Ishikawa (cell line): ENCODE results near the gene RIN3.

Experiments used
- CREB1 ChIP-seq: IDR thresholded peaks from 2 replicates; pipeline ENCODE4 v1.6.1; 2012; ENCODE audit warnings: low read depth
- EGR1 ChIP-seq: IDR thresholded peaks from 2 replicates; pipeline ENCODE4 v1.6.1; 2012
- EP300 ChIP-seq: IDR thresholded peaks from 2 replicates; pipeline ENCODE4 v1.6.1; 2012; ENCODE audit warnings: borderline replicate concordance
- NFIC ChIP-seq: IDR thresholded peaks from 2 replicates; pipeline ENCODE4 v1.6.1; 2012
- RAD21 ChIP-seq: IDR thresholded peaks from 2 replicates; pipeline ENCODE4 v1.6.1; 2012; ENCODE audit warnings: low read depth
- TAF1 ChIP-seq: IDR thresholded peaks from 2 replicates; pipeline ENCODE4 v1.6.1; 2012; ENCODE audit warnings: low read depth, mild to moderate bottlenecking
- YY1 ChIP-seq: IDR thresholded peaks from 2 replicates; pipeline ENCODE4 v1.6.1; 2012; ENCODE audit warnings: low read depth
- ZBTB7A ChIP-seq: IDR thresholded peaks from 2 replicates; pipeline ENCODE4 v1.6.1; 2012; ENCODE audit warnings: low read depth
- TF ChIP-seq, protein P1 (sequence below): IDR thresholded peaks from 2 replicates; pipeline ENCODE4 v1.6.1; 2012
- TF ChIP-seq, protein P2 (sequence below): IDR thresholded peaks from 2 replicates; pipeline ENCODE4 v1.6.1; 2012

DNA sequence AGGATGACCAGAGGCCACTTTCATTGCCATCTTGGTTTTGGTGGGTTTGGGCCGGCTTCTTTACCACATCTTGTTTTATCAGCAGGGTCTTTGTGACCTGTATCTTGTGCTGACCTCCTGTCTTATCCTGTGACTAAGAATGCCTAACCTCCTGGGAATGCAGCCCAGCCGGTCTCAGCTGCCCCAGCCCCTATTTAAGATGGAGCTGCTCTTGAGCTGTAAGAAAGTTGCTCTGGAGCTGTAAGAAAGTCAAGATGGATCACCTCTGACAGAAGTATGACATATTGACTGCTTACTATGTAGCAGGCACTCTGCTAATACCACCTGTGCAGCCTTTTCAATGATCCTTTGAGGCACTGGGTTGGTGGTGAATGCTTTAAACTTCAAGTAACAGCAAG is 52.1 kb downstream of the RIN3 start:
- no peak for TF ChIP-seq EP300
- no peak for TF ChIP-seq CREB1
- TF ChIP-seq, protein P1, sequence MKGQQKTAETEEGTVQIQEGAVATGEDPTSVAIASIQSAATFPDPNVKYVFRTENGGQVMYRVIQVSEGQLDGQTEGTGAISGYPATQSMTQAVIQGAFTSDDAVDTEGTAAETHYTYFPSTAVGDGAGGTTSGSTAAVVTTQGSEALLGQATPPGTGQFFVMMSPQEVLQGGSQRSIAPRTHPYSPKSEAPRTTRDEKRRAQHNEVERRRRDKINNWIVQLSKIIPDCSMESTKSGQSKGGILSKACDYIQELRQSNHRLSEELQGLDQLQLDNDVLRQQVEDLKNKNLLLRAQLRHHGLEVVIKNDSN: no peak
- TF ChIP-seq ZBTB7A: no peak
- TF ChIP-seq, protein P2, sequence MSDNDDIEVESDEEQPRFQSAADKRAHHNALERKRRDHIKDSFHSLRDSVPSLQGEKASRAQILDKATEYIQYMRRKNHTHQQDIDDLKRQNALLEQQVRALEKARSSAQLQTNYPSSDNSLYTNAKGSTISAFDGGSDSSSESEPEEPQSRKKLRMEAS: no peak
- TF ChIP-seq RAD21: no peak
- TF ChIP-seq TAF1: no peak
- TF ChIP-seq EGR1: no peak
- no peak for TF ChIP-seq YY1
- no peak for TF ChIP-seq NFIC
